TTC549 (cell line): ENCODE results near the gene SORBS1.

Experiments
- FAIRE-seq: peaks from 2 replicates; lab custom pipeline; 2012; peaks lifted over from hg19 to GRCh38; lab: Jason Lieb, UNC

Gene SORBS1

DNA sequence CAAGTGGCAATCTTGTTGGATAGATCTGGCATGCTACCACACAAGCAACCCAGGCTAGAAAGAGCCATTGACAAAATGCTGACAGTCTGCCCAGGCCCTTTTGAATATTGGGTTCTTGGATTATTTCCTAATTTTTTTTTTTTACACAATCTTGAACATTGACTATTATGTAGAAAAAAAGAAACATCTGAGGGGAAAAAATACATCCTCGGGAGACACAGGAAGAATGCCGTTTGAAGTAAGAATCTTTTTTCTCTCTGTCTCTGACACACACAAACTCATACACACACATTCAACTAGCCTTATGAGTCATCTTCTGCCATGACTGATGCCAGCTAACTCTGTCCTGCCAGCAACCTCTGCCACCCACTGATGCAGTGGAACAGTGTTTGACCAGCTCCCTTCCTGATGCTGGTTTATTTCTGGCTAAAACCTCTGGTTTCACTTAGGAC, 47.2 kb downstream of the SORBS1 start:
- FAIRE-seq: no peak

DNA sequence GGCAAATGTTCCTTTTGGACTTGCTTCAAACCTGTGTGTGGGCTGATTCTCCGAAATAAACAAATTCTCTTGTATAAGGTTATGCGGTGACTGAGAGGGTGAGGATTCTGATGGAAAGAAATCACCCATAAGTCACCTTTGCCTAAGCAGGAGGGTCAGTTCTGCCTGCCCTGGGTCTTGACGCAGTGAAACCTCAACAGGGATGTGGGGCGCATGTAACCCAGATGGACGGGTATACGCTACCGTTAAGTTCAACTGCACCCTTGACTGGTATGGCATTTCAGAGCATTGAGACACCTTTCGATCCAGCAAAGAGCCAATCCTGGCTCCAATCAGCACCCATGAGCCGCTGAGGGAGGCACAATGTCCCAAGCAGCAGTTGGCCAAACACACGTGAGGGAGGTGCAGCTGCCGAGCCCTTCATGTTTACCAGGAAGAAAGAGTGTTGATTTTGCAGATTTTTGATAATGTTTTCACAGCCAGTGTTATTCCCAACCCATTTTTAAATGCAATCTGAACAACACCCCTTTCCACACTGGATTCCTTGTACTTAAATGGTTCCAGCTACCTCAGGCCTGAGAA, 48.1 kb downstream of the SORBS1 start:
- FAIRE-seq: no peak

DNA sequence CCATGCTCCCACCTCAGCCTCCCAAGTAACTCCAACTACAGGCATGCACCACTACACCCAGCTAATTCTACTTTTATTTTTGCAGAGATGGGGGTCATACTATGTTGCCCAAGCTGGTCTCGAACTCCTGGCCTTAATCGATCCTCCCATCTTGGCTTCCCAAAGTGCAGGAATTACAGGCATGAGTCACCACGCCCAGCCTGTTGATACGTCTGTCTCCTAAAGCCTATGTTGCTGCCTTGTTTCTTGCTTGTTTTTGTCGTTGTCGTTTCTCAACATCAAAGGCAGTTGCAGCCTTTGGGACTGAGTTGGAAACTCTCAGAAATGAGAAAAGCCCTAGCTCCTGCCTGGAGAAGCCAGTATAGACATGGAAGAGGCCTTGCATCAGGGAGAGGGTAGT, 49.9 kb downstream of the SORBS1 start:
- FAIRE-seq: no peak

DNA sequence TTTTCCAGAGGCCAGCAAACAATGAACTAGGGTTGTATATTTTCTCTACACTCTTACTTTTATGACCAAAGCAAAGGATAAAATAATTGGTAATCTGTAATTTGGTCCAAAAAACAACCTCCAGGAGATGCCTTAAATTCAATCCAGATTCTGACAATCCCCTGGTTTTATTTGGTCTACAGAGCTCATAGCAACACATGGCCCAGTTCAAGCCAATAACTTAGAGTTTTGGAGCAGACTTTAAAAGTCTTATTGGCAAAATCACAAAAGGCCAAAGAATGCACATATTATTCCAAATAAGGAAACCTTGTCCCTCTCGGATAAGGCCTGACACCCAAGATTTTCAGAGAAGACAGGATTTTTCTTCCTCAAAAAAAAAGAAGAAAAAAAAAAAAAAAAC, 51.9 kb downstream of the SORBS1 start:
- FAIRE-seq: no peak

DNA sequence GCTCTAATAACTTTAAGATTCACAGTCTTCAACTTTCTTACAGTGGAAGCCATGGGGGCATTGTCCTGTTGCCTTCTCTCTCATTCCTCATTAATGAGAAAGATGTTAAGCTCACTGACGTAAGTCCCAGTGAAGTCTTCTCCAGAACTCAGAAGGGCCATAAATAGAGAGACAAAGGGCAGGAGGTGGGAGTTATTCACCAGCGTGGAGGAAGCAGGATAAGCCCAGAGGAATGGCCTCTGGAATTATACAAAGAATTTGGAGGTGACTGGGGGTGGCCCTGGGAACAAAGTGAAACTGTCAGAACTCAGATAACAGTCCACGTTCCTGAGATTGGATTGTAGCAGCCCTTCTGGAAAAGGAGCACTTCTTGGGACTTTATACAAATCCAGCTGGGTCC, 52.4 kb downstream of the SORBS1 start:
- FAIRE-seq: no peak

DNA sequence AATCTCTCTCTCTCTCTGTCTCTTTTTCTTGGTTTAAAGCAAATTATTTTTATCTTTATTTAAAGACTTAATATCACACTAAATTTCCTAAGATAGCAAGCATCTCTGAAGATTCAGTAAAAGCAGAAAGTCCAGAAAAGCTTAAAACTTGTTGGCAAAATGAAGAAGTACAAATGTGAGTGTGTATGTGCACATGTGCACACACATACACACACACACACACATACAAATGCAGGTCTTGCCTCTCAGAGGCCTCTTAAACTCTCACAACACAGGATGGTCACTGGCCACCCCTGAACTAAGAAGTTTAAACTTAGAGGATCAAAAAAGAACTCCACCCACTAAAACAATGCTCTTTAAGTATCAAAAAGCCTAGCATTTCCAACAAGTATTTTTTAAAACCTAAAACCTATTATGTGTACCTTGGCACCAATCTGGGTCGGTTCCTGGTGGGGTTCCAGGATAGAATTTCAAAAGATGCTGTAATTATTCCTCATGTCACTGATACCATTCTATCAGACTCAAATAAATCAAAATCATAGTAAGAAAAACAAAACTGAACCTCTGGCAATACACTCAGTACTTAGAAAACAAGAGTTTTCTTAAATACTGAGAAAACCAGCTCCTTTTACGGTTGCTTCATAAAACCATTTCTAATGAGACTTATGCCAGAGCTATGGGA, 55.0 kb downstream of the SORBS1 start:
- FAIRE-seq: no peak

DNA sequence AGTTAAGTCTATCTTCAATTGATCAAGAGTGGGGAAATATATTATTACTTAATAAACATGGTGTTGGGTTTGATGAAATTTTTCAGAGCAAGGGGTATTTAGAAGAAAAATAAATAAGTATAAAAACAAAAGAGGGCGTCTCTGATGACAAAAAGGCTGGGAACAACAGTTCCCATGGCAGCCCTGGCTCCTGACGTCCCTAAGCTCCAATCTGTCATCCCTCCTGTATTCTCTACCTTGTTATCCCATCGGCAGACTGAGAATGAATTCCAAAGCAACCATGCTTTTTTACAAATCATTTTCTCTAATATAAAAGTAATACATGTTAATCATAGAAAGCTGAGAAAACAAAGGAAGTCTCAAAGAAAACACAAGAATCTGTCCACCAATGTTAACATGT, 55.5 kb downstream of the SORBS1 start:
- FAIRE-seq: no peak

DNA sequence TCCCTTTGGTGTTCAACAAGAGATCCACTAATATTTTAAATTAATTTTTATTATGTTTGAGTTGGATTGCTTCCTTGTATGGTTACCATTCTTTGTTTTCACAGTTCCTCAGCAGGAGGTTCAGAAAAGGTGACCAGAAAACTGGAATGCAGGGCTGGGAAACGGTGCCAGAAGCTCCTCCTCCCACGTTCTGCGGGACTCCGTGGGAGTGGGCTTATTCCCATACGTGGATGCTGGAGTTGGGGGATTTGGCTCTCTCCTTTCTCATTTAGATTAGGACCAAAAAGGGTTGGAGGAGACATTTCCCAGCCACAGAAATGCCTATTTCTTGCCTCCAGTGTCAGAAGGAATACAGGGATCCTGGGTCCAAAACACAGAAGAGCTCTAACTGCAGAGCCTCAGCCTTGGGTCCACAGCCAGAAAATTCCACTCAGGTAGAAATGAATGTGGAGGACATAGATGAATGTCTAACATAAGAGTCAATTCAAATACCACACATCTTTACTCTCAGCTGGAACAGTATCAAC, 56.0 kb downstream of the SORBS1 start:
- no peak for FAIRE-seq

DNA sequence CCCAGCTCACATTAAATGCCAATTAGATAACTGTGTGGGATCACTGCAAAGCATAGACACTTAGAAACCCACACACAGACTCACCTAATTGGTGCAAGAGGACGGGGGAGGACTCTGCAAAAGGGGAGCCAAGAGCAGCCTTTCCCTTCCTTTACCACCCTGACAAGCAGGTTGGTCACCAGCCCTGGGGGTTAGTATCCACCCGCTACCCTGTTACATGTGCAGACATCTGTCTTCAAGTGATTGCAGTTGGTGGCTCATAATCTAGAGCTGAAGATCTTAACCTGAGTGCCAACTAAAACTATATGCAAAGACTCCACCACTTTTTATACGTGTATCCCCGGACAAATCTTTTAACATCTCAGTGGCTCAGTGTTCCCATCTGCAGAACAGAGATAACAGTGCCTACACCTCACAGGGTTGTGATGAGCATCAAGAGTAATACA, 56.9 kb downstream of the SORBS1 start:
- FAIRE-seq: no peak

DNA sequence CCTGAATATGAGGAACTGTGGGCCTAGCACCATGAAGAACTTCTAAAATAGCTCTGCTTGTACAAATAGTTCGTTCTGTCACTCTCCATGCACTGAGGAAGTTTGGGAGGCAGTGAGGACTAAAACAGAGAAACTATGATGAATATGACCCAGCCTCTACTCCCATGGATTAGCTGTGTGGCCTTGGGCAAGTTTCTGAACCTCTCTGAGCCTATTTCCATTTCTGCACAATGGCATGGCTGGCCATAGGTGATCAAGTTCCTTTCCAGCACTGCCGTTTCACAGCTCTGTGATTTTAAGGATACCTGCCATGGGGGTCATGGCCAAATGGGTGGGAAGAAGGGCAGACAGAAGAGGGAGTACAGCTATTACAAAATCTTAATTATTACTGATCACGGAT, 57.6 kb downstream of the SORBS1 start:
- no peak for FAIRE-seq

DNA sequence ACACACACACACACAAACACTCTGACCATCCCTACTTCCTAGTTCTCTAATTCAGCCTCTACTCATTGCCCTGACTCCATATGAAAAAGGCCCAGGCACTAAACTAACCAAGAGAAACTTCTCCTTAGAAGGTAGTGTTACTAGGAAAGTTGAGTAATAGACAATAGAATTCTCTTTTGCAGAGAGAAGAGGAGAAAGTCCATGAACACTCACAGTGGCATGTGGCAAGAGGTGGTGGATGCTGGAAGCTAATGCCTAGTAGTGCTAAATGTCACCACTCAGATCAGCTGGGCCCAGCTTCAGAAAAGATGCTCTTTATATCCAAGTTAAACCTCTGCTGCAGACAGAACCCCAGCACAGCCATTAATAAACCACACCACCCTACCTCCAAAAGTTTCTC, 58.2 kb downstream of the SORBS1 start:
- no peak for FAIRE-seq

DNA sequence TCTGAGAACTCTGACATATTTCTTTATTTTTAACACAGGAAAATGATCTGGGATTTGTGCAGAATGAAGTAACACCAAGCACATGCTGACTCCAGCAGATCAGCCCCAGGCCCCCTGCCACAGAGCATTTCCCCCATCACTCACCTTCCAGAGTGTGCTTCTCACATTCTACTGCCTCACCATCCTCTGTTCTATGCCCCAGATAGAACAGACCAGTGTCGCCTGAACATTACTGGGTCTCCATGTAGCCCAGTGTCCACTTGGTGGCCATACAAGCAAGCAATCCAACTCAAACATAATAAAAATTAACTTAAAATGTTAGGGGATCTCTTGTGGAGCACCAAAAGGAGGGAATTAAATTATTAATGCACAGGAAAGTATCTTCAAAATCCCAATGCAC, 58.8 kb downstream of the SORBS1 start:
- FAIRE-seq: no peak

DNA sequence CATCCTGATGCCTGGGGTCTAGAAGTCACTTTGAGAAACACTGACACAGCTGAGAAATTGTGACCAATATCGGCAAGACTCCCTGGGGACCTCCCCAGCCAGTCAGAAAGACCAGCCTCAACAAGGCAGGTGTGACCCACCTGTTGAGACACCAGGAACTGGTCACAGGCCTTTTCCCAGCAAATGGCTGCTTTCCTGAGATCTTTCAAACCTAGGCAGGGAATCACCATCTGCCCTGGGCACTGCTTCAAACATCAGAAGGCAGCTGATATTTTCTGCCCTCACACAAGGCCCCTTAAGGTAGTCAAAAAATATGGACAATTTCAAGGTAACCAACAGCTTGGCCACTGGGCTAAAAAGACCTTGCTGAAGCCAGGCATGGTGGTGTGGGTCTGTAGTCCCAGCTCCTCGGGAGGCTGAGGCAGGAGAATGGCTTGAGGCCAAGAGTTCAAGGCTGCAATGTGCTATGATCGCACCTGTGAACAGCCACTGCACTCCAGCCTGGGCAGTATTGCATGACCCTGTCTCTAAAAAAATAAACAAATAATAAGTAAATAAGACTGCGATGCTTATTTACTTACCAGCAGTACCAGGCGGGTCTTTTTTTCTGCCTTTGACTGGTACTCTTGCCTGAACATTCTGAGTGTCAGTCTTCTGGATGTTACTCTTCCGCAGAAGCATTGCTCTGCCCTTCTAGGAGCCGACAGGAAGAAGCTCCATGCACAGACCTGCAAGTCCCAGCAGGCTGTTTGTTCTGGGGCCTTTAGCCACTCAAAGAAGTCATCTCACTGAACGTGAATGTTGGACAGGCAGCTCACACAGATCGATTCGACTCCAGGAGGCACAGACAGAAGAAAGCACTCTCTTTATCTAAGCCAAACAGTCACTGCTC, 59.7 kb downstream of the SORBS1 start:
- FAIRE-seq: no peak

DNA sequence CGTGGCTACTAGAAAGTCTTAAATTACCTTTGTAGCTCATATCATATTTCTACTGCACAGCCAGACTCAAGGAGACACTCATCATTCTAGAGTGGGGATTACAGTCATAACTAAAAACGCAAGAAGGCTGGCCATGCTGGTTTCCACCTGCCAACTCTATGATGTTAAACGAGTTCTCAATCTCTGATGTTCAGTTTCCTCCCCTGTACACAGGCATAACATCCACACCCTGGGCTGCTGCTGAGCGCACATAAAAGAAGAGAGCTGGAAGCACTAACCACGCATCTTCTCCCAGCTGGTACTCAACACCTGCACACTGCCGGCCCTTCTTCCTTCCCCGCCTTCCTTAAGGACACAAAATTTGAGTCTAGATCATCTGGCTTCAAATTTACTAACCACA, 60.5 kb downstream of the SORBS1 start:
- FAIRE-seq: no peak

DNA sequence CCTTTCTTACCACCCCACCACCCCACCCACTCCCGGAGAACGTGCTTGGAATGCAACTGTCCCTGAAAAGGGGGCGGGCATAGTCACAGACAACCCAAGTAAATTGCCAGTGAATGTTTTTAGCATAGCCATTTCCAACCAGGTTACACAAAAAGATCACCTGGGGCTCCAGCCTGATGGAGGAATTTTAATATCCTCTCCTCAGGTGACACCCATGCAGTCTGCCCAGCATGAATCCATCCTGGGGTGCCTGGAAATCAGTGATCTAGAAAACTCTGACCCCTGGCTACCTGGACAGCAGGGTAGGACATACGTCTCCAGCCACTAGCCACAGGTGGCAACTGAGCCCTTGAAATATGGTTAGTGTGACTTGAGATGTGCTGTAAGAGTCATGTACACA, 61.1 kb downstream of the SORBS1 start:
- FAIRE-seq: no peak

DNA sequence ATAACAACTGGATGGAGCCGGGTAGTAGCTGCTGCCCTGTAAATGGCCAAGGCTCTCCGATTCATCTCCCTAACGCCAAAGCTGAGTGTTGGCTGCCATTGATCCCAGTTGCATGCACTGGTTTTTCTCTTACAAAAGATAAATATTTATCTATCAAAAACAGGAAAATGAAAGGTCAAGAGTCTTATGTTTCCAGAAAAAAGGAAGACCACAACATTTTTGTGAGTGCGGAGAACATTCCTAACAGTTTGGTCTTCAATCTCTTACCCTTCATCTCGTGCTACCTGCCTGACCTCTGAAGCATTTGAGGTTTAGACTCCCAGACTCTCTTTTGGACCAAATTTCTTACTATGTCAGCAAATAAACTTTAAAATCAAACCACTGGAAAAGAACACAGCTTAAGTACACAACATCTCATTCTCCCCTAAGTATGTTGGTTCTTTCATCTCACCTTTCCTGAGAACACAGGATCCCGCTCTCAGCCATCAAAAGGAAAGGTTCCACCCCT, 61.6 kb downstream of the SORBS1 start:
- FAIRE-seq: no peak

DNA sequence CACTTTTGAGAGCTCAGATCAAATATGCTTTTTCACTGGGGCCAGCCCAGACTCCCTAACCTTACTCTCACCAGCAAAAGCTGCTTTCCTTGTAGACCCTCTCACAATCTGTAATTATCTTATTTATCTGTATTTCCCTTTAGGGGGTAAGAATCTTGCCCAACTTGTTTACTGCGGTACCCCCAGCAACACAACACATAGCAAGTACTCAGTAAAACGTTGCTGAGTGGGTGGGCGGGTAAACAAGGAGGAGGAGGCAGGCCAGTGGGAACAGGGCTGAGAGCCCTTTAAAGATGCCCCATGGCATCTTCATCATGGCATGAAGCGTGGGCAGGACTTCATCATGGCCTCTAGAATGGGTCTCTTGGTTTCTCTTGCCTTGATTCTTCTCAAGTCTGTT, 64.2 kb downstream of the SORBS1 start:
- no peak for FAIRE-seq

DNA sequence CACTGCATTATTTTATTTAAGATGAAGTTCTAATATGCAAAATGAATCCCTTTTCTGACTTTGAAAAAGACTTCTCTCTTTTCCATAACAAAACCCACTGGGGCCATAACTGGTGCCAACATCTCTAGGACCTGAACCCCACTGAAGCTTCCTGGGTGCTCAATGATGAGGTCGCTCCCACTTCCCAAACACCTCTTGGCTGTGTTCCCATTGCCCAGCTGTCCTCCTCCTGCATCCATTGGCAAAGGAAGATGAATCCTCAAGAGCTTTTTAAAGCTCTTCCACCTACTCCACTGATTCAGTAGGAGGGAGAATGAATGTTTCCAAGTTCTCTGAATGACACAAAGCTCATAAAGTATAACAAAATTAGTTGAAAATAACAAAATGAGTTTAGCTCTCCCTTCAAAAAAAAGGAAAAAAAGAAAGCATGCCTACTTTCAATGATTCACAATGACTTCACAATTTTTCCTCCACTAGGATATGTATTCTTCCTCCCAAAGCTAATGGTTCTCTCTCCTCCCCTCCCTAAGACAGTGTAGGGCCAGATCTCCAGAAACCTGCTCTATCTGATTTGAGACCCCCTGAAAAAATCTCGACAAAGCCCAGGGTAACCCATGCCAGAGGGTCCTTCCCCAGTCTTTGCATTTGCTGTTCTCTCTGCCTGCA, 64.8 kb downstream of the SORBS1 start:
- FAIRE-seq: no peak

DNA sequence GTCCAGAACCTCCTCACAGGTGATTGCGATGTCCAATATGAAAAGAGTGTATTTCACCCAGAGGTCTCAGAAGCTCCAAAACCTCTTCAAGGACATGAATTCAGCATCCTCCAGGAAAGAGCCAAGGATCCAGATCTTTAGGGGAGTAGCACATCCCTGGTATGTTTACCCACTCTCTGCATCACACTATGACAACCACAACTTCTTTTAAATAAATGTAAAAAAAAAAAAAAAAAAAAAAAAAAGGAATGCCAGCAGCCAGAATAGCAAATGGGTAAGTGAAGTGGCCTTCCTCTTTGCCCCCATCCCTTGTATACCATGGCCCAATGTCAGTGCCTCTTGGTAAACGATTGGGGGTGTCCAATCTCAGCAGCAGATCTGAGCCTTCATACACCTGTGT, 67.3 kb downstream of the SORBS1 start:
- FAIRE-seq: no peak

DNA sequence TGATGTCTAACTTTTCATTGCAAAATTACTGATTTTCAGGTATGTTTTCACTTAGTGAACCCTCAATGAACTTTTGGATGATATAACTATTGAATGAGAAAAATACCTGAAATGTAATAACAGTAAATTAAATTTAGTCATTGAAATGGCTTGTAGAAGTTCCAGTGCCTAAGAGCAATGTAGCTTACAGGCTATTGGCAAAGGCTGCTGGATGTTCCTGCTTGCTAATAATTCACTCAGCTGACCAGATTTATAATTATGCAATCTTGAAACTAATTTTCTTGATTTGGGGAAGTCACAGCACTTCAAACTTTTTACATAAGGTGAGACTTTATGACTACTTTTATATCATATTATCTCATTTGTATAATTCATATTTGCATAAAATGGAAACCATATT, 73.2 kb downstream of the SORBS1 start:
- FAIRE-seq: no peak

DNA sequence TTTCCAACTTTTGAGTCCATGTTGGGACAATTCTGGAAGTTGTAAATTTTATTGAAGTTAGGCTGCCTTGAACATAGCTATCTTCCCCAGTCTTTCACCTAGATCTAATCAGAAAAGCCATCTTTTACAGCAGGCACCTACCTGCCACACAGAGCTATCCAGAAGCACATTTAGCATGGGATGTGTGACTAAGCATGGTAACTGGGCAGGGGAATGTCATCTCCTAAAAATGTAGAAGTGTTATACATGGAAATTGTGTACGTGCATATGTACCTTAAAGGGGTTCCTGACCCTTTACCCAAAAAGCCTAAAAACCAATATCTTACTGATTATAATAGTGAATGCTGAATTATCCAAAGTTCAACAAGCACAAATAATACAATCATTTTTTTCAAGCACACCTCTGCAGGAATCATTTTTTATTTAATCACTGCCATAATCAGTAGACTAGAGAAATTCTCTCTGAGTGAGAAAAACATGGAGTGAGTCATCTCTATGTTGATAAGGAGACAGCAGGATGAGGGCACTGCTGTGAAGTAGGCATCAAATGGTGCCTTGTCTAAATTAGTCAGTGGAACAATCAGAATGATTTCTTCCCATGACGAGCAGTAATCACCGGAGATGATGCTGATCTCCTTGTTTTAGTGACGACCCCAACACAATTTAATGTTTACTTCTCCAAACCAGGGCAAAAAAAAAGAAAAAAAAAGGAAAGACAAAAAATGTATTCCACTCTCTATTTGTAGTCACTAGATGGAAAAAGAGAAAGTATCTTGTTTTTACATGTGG, 75.9 kb downstream of the SORBS1 start:
- FAIRE-seq: no peak
